MV-4-11 (cell line): Measurements from ENCODE around the gene HOXC6.
A peak's percentile ranks its signal among the peaks of the same experiment; 100 is the strongest.

Experiments used
- DNase-seq: peaks from one replicate; lab custom pipeline; 2025; lab: John Stamatoyannopoulos, UW

The HOXC6 gene

GRCh38 chr12:54028314-54029201 is at the start of gene HOXC6:
Gene HOXC6 (plus strand): TSS chr12:54028440. CDS start chr12:54028522, 82 bp downstream.
- peak; percentile 77 for DNase-seq

- DNase-seq, result no peak
Observed at GRCh38 chr12:53978477-53979356, 49.5 kb upstream of the HOXC6 start.

GRCh38 chr12:53980104-53980801 is 48.0 kb upstream of the HOXC6 start:
- DNase-seq, result no peak

GRCh38 chr12:53980802-53981496 is 47.3 kb upstream of the HOXC6 start:
- DNase-seq, result no peak

- DNase-seq, result no peak
Observed at GRCh38 chr12:53981634-53982565, 46.3 kb upstream of the HOXC6 start.

GRCh38 chr12:53982648-53983567 is 45.3 kb upstream of the HOXC6 start:
- no peak for DNase-seq

GRCh38 chr12:53983568-53983949 is 44.7 kb upstream of the HOXC6 start:
- peak; percentile 69 for DNase-seq

GRCh38 chr12:53983950-53984572 is 44.2 kb upstream of the HOXC6 start:
- DNase-seq, result peak; percentile 23

GRCh38 chr12:53984901-53985691 is 43.1 kb upstream of the HOXC6 start, which contains the start of gene HOXC10:
Gene HOXC10 (plus strand): TSS chr12:53985146. CDS start chr12:53985260, 114 bp downstream.
- peak; percentile 87 for DNase-seq

- DNase-seq, result no peak
Observed at GRCh38 chr12:53985692-53985993, 42.6 kb upstream of the HOXC6 start.

- DNase-seq, result no peak
Observed at GRCh38 chr12:53985994-53986685, 42.1 kb upstream of the HOXC6 start.

- DNase-seq, result no peak
Observed at GRCh38 chr12:53986686-53987483, 41.4 kb upstream of the HOXC6 start.

- no peak for DNase-seq
Observed at GRCh38 chr12:53987787-53988230, 40.4 kb upstream of the HOXC6 start.

GRCh38 chr12:53988541-53989226 is 39.6 kb upstream of the HOXC6 start:
- no peak for DNase-seq

- DNase-seq, result peak; percentile 78
Observed at GRCh38 chr12:53989227-53990113, 38.8 kb upstream of the HOXC6 start.
